ENCODE data around the gene ACP4. TPM values are rescaled to one million over a fixed set of nuclear protein-coding genes. Genes with fewer than 3 reads are reported as not detected.

Gene ACP4
- total and polyA plus RNA-seq, 2 of the 13 experiments (the other 11 are each of a cell fraction or from before 2014, with no cell fraction given), result 0.08 TPM; not detected in 1

GRCh38 chr19:50804420-50805272 is 14.4 kb downstream of the ACP4 start (continued):
- TF ChIP-seq SRSF1 (optimal IDR thresholded peaks at IDR 0.05; ENCODE audit: low read depth, low read length) (peak; percentile 60), ATF5 (CRISPR knock-in tag; IDR thresholded peaks at IDR 0.05; ENCODE audit: low read depth) (peak; percentile 51; the same call in 1 of the 2 replicates), RXRB (CRISPR knock-in tag; IDR thresholded peaks at IDR 0.05; ENCODE audit: borderline replicate concordance) (peak; percentile 17; the same call in 1 of the 2 replicates), ZNF761 (CRISPR knock-in tag; conservative IDR thresholded peaks at IDR 0.05) (peak; percentile 61; the same call in 1 of the 2 replicates), ETV5 (CRISPR knock-in tag; IDR thresholded peaks at IDR 0.05; ENCODE audit: borderline replicate concordance) (peak; percentile 76), WIZ (CRISPR knock-in tag; IDR thresholded peaks at IDR 0.05) (no peak), ZNF598 (CRISPR knock-in tag; IDR thresholded peaks at IDR 0.05; ENCODE audit: borderline replicate concordance) (0 out of 2 replicates have a peak, but pooled peaks have one; percentile 40), BATF2 (CRISPR knock-in tag; IDR thresholded peaks at IDR 0.05) (no peak), ZBTB43 (CRISPR knock-in tag; conservative IDR thresholded peaks at IDR 0.05) (no peak), ZNF350 (CRISPR knock-in tag; IDR thresholded peaks at IDR 0.05; ENCODE audit: borderline replicate concordance, low read depth) (peak; percentile 50; the same call in 1 of the 2 replicates), CHCHD3 (CRISPR knock-in tag; IDR thresholded peaks at IDR 0.05) (0 out of 2 replicates have a peak, but pooled peaks have one; percentile 53), POLR2AphosphoS5 (IDR thresholded peaks at IDR 0.05; ENCODE audit: low read depth, low read length) (peak; percentile 97), KLF6 (CRISPR knock-in tag; IDR thresholded peaks at IDR 0.05) (no peak), SIN3A (IDR thresholded peaks at IDR 0.05; ENCODE audit: borderline replicate concordance, low read depth, low read length) (peak; percentile 71; the same call in 1 of the 2 replicates), DMAP1 (CRISPR knock-in tag; IDR thresholded peaks at IDR 0.05) (peak; percentile 91), ZBTB21 (CRISPR knock-in tag; IDR thresholded peaks at IDR 0.05) (no peak), ZNF335 (CRISPR knock-in tag; IDR thresholded peaks at IDR 0.05) (peak; percentile 100), ZNF430 (CRISPR knock-in tag; IDR thresholded peaks at IDR 0.05) (peak; percentile 88), HOXA5 (CRISPR knock-in tag; IDR thresholded peaks at IDR 0.05) (no peak; the same call in 1 of the 2 replicates), ATF4 (CRISPR knock-in tag; IDR thresholded peaks at IDR 0.05) (peak in 1 of 2 experiments; percentile 52; a peak in 1 of 4 replicates), RNF2 (conservative IDR thresholded peaks at IDR 0.05; ENCODE audit: low read depth) (peak; percentile 81)

All from HepG2 (cell line).